Uterus (tissue), 4 donors: ENCODE data around the gene PLCG2. TPM values are rescaled to one million over a fixed set of nuclear protein-coding genes. Genes with fewer than 3 reads are reported as not detected.

Source experiments
- DNase-seq, 2 donors: peaks; one replicate each; pipeline ENCODE4 v3.0.0-alpha.2; 2019 to 2020
- H3K27ac ChIP-seq, 2 donors: fragments of 200-600 bp; sonication (generic); 1 replicate in 1 of 2; 2 replicates in 1 of 2; pipeline ENCODE4 v1.5.1; 2016 to 2018
- H3K27me3 ChIP-seq, 2 donors: fragments of 200-600 bp; sonication (generic); one replicate each; pipeline ENCODE4 v1.5.1; 2018 to 2019; ENCODE audit warnings: control low read depth in 1 of 2
- H3K36me3 ChIP-seq, 2 donors: fragments of 200-600 bp; sonication (generic); one replicate each; pipeline ENCODE4 v1.5.1; 2019; ENCODE audit warnings: control low read depth in 1 of 2
- H3K4me1 ChIP-seq, 2 donors: fragments of 200-600 bp; sonication (generic); one replicate each; pipeline ENCODE4 v1.5.1; 2018 to 2019; ENCODE audit warnings: control low read depth in 1 of 2
- H3K4me3 ChIP-seq, 2 donors: fragments of 200-600 bp; sonication (generic); 1 replicate in 1 of 2; 2 replicates in 1 of 2; pipeline ENCODE4 v1.5.1; 2018 to 2019; ENCODE audit warnings: mild to moderate bottlenecking in 1 of 2
- H3K9me3 ChIP-seq, 2 donors: fragments of 200-600 bp; sonication (generic); one replicate each; pipeline ENCODE4 v1.5.1; 2019; ENCODE audit warnings: control low read depth in 1 of 2
- CTCF ChIP-seq, 4 experiments: fragments of 200-600 bp in 2 of 4; fragments of 450-650 bp in 2 of 4; sonication (generic) in 2 of 4; IDR thresholded peaks; one replicate each; pipeline ENCODE4 v1.5.1; 2016 to 2019; ENCODE audit warnings: antibody characterized with exemption in 4 of 4, mild to moderate bottlenecking in 2 of 4, moderate library complexity in 1 of 4
- POLR2A ChIP-seq, 2 donors: fragments of 450-650 bp; IDR thresholded peaks; one replicate each; pipeline ENCODE4 v1.6.1; 2016; ENCODE audit warnings: antibody characterized with exemption in 2 of 2, mild to moderate bottlenecking in 1 of 2, moderate library complexity in 1 of 2
- intact Hi-C: fragments of 100-400 bp; cut with DNase I; formaldehyde crosslinking; loops from one replicate; pipeline ENCODE4 v1.15.1; 2023; ENCODE audit warnings: low total_unique reads
- total RNA-seq, 4 donors: library from RNA; depleted of rRNA in 3 of 4; stranded (reverse); fragments of >200 nt in 3 of 4; gene quantifications; one replicate each; pipeline versions ENCODE4 v1.1.0 to v1.2.4, GENCODE V29; 2014 to 2023
- donor health status: DM: yes; HTN: yes; CAD: no.

Gene PLCG2
- total RNA-seq, 4 donors from 2014 or later, result 11.2 to 39.4 (median 18.8) TPM

- no peaks in the 10 kb centered on the region for H3K9me3 ChIP-seq
- DNase-seq, result no peak
- intact Hi-C loops, result no loop called here
- no peaks in the 10 kb centered on the region for H3K4me1 ChIP-seq
- H3K36me3 ChIP-seq, result no peaks in the 10 kb centered on the region
- TF ChIP-seq CTCF (IDR thresholded peaks at IDR 0.05) (no peak), POLR2A (IDR thresholded peaks at IDR 0.05) (no peak)
- peak overlapping the region; percentile 24 to 67 for H3K27ac ChIP-seq
- no peak overlapping the region for H3K4me3 ChIP-seq
- H3K27me3 ChIP-seq, result no peaks in the 10 kb centered on the region
Observed at GRCh38 chr16:81815429-81815766, 36.3 kb downstream of the PLCG2 start.

- TF ChIP-seq CTCF (IDR thresholded peaks at IDR 0.05) (no peak), POLR2A (IDR thresholded peaks at IDR 0.05) (no peak)
- intact Hi-C loops, result no loop called here
- Histone ChIP-seq H3K4me1 (no peaks in the 10 kb centered on the region), H3K9me3 (no peaks in the 10 kb centered on the region), H3K4me3 (no peak overlapping the region), H3K27ac (no peak overlapping the region), H3K27me3 (no peaks in the 10 kb centered on the region), H3K36me3 (no peaks in the 10 kb centered on the region)
- DNase-seq, result no peak
Observed at GRCh38 chr16:81816351-81816750, 37.3 kb downstream of the PLCG2 start.

- TF ChIP-seq CTCF (IDR thresholded peaks at IDR 0.05) (no peak), POLR2A (IDR thresholded peaks at IDR 0.05) (no peak)
- DNase-seq, result no peak
- Histone ChIP-seq H3K4me3 (no peak overlapping the region), H3K36me3 (no peaks in the 10 kb centered on the region), H3K27me3 (no peaks in the 10 kb centered on the region), H3K27ac (no peak overlapping the region), H3K4me1 (no peaks in the 10 kb centered on the region), H3K9me3 (no peaks in the 10 kb centered on the region)
- intact Hi-C loops, result no loop called here
Observed at GRCh38 chr16:81816793-81817210, 37.7 kb downstream of the PLCG2 start.

- DNase-seq, result no peak
- H3K4me3 ChIP-seq, result no peak overlapping the region
- H3K4me1 ChIP-seq, result no peaks in the 10 kb centered on the region
- H3K9me3 ChIP-seq, result no peaks in the 10 kb centered on the region
- intact Hi-C loops, result no loop called here
- H3K36me3 ChIP-seq, result no peaks in the 10 kb centered on the region
- H3K27ac ChIP-seq, result no peak overlapping the region
- TF ChIP-seq POLR2A (IDR thresholded peaks at IDR 0.05), result no peak
- TF ChIP-seq CTCF (IDR thresholded peaks at IDR 0.05), result no peak
- H3K27me3 ChIP-seq, result no peaks in the 10 kb centered on the region
Observed at GRCh38 chr16:81817296-81817695, 38.2 kb downstream of the PLCG2 start.

- intact Hi-C loops, result no loop called here
- TF ChIP-seq POLR2A (IDR thresholded peaks at IDR 0.05) (no peak), CTCF (IDR thresholded peaks at IDR 0.05) (no peak)
Observed at GRCh38 chr16:81817789-81818567, 38.9 kb downstream of the PLCG2 start.

More at GRCh38 chr16:81817789-81818567, 38.9 kb downstream of the PLCG2 start:
- H3K27me3 ChIP-seq, result no peaks in the 10 kb centered on the region
- no peaks in the 10 kb centered on the region for H3K9me3 ChIP-seq
- no peak for DNase-seq
- H3K27ac ChIP-seq, result no peak overlapping the region
- no peaks in the 10 kb centered on the region for H3K36me3 ChIP-seq
- no peaks in the 10 kb centered on the region for H3K4me1 ChIP-seq
- no peak overlapping the region for H3K4me3 ChIP-seq
